HCEC 1CT (cell line): ENCODE measurements around the gene CA7.

Experiments
- DNase-seq: peaks from one replicate; pipeline ENCODE4 v3.0.0-alpha.2; 2017

CA7 gene

DNA sequence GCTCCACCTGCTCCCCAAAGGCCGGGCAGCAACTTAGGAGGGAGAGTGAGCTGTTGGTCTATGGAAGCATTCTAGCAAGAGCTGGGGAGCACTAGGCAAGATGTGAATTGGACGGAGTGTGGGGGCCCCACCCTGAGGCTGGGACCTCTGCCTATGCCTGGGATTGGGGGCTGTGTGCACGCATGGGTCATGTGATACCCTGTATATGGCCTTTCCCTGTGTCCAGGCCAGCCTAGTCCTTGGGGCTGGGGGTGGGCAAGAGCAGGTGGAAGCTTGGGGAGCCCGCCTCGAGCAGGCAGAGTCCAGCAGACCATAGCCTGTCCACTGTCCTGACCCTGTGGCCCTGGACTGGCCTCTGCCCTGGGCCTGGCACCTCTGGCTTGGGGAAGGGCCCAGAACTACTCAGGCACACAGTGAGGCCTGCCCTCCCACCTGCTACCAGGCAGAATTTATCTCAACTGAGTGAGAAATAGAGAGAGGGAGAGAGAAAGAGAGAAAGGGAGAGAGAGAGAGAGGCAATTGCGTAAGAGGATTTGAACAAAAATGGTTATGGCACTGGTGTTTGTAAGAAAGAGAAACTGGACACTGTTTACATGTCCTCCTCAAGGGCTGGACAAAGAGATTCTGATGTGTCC lies 55.2 kb downstream of the CA7 start:
- DNase-seq = peak; percentile 64

DNA sequence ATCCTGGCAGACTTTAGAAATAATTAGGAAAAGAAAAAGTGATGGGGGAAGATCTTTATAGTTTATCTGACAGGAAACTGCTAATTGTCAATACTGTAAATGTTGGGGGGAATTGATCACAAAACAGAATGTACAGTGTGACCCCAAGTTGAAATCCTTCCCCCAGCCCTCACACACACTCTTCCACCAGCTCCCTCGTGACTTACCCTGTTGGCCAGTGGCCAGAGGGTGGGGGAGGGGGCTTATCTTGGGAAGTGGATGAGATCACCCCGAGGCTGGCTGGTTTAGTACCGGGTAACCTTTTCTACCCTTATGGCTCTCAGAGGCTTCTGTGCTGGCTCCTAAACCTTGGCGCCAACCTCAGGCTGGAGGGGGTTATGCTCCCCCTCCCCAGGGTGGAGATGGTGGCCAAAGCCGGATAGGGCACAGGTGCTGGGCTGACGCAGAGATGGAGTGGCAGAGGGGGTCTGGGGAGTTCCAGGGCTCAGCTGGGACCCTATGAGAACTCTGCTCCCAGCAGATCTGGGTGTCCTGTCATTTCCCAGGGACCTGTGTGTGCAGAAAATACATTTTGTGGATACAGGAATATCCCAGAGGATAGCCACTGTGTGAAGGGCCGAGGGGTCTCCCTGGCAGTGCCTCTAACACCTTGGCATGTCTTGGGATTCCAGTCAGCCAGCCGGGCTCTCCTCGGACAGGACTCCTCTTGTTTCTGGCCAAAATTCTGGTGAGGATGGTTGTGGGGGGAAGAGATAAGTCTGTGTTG lies 55.9 kb downstream of the CA7 start:
- DNase-seq = peak; percentile 62

DNA sequence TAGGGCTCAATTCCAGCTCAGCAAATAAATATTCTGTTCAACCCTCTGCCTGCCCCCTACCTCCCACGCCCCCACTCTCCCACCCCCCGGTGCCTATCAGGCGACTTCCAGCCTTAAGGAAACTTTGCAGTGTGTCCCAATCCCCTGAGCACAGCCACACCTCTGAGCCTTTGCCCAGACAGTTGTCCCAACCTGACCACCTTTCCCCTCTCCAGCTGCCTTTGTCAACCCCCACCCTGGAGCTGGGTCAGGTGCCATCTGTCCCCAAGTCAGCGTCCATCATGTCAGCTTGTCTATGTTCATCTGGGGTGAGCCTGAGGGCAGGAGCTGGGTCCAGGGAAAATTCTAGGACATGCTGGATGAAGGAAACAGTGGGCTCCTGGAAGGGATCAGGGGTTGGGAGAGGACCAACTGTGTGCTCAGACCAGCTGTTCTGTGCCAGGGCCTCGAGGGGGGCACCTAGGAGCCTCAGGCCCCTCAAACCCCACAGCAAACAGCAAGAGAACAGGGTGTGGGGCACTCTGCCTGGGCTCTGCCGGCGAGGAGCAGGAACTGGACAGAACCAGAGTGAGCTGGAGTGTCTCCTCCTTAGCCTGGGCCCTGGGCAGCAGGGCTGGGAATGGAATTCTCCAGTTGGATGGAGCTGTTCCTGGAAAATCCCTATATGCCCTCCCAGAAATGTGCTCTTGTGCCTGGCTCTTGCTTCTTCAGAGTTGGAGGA lies 56.7 kb downstream of the CA7 start:
- no peak for DNase-seq

DNA sequence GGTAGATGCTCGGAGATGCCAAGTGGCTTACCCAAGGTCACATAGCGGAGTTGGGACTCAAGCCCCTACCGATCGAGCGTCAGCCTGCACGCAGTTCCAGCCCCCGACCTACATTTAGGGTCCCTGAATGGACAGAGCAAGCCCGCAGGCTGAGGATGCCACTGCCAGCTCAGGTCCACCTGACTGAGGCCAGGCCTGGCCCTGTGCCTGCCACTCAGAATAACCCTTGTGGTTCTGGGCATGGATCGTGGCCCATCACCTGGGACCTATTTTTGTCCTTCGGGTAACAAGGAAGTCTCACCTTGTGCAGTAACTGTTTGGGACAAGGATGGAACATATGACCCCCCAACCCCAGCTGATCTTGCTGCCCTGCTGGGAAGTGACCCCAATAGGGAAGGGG lies 57.4 kb downstream of the CA7 start:
- no peak for DNase-seq

DNA sequence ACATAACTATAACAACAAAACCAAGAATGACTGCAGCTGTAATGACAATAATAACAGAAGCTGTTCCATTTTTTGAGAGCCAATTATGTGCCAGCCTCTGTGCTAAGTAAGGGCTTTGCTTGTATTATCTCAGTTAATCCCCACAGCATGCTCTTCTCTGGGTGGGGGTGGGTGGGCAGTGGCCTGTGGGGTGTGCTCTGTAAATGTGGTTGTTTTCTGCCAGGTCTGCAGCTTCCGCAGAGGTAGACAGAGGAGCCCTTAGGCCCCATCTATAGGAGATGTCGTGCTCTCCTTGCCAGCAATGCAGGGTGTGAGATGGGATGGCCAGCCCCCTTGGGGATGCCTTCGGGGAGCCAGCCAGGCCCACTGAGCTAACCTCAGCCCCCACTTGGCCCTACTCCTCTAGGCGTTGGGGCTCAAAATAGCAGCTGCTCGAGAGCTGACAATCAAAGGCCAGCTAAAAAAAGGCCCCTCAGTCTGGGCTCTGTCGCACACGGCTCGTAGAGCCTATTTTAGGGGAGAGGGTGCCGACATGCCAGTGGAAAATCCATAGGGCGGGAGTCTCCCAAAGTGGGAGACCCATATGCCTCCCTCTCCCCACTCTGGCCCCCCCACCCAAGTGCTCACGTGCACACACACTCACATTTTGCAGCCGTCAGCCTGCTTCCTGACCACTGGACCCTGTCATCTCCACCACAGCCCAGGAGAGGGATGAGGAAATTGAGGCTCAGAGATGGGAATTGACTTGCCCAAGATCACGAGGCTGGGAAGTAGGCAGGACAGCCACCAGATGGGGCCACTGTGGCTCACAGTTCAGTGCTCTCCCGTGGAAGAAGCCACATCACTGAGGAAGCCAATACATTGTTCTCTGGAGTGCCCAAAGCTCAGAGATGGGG lies 58.7 kb downstream of the CA7 start:
- DNase-seq = no peak
